Endothelial cell of umbilical vein (primary cell): ENCODE data around the gene WDTC1. TPM values are rescaled to one million over a fixed set of nuclear protein-coding genes. Genes with fewer than 3 reads are reported as not detected.

Experiments
- BruUV-seq: library from RNA; stranded (reverse); fragments of 400-500 nt; replicated peaks from 2 replicates; lab custom pipeline; 2021; lab: Mats Ljungman, UMichigan
- CTCF ChIA-PET: fragments of 300-600, 350-600 bp; sonication (Branson Sonifier 250); formaldehyde crosslinking; loops from one replicate; lab custom pipeline; 2021; ENCODE audit warnings: antibody characterized with exemption, inconsistent platforms; lab: Charles Lee
- POLR2A ChIA-PET: fragments of 300-600, 350-600 bp; sonication (Branson Sonifier 250); formaldehyde crosslinking; loops from one replicate; lab custom pipeline; 2021; ENCODE audit warnings: antibody characterized with exemption, inconsistent platforms; lab: Charles Lee
- DNase-seq: peaks from one replicate; pipeline ENCODE4 v3.0.0-alpha.2; 2011; ENCODE audit warnings: low read depth, low spot score
- FAIRE-seq: peaks from 2 replicates; lab custom pipeline; 2011; peaks lifted over from hg19 to GRCh38; lab: Jason Lieb, UNC
- H2AFZ ChIP-seq: 2 replicates; pipeline ENCODE4 v1.6.0; 2012; ENCODE audit warnings: low read depth, low read length, control low read depth, inconsistent platforms
- H3K27ac ChIP-seq: 2 replicates; pipeline ENCODE4 v1.5.1; 2011; ENCODE audit warnings: low read depth, mild to moderate bottlenecking, control low read depth, low read length, moderate library complexity; ENCODE audit not compliant: insufficient read depth
- H3K27me3 ChIP-seq, 2 experiments: 2 replicates each; pipeline versions ENCODE4 v1.6.0 to v1.6.1; 2011; ENCODE audit warnings: low read length in 2 of 2, mixed read lengths in 1 of 2; ENCODE audit not compliant: control insufficient read depth in 2 of 2, insufficient read depth in 2 of 2
- H3K36me3 ChIP-seq, 2 experiments: 2 replicates in 1 of 2; 3 replicates in 1 of 2; pipeline ENCODE4 v1.5.1; 2011; ENCODE audit warnings: low read length in 2 of 2, mild to moderate bottlenecking in 1 of 2, moderate library complexity in 1 of 2; ENCODE audit not compliant: control insufficient read depth in 2 of 2, insufficient read depth in 2 of 2; ENCODE audit errors: extremely low read depth in 1 of 2
- H3K4me1 ChIP-seq: 3 replicates; pipeline ENCODE4 v1.5.1; 2011; ENCODE audit warnings: mild to moderate bottlenecking, low read length; ENCODE audit not compliant: control insufficient read depth, insufficient read depth; ENCODE audit errors: extremely low read depth
- H3K4me2 ChIP-seq: 2 replicates; pipeline ENCODE4 v1.6.1; 2011; ENCODE audit warnings: low read length, control low read depth, mixed read lengths; ENCODE audit not compliant: insufficient read depth
- H3K4me3 ChIP-seq, 3 experiments: fragments of 200-600 bp in 1 of 3; sonication (generic), shearing (Covaris generic) in 1 of 3; replicated peaks in 1 of 3; 2 replicates each; pipeline ENCODE4 v1.5.1; 2011 to 2016; ENCODE audit warnings: control low read depth in 3 of 3, low read length in 3 of 3, mild to moderate bottlenecking in 2 of 3, inconsistent platforms in 1 of 3, low read depth in 1 of 3, moderate library complexity in 1 of 3; ENCODE audit not compliant: insufficient read depth in 1 of 3
- H3K79me2 ChIP-seq: 2 replicates; pipeline ENCODE4 v1.6.0; 2012; ENCODE audit warnings: low read length, inconsistent platforms; ENCODE audit not compliant: control insufficient read depth, insufficient read depth
- H3K9ac ChIP-seq: replicated peaks from 2 replicates; pipeline ENCODE3; 2011; ENCODE audit warnings: low read length, control low read depth; ENCODE audit not compliant: insufficient read depth; ENCODE audit errors: extremely low read depth
- H3K9me1 ChIP-seq: replicated peaks from 3 replicates; pipeline ENCODE4 v1.6.0; 2011; ENCODE audit warnings: mild to moderate bottlenecking, low read length; ENCODE audit not compliant: control insufficient read depth, insufficient read depth; ENCODE audit errors: extremely low read depth
- H3K9me3 ChIP-seq: replicated peaks from 2 replicates; pipeline ENCODE4 v1.5.1; 2012; ENCODE audit warnings: low read length, inconsistent platforms; ENCODE audit not compliant: control insufficient read depth, insufficient read depth
- H4K20me1 ChIP-seq: replicated peaks from 2 replicates; pipeline ENCODE3; 2011; ENCODE audit warnings: mild to moderate bottlenecking, low read length; ENCODE audit not compliant: control insufficient read depth, insufficient read depth; ENCODE audit errors: extremely low read depth
- CTCF ChIP-seq, 2 donors: IDR thresholded peaks; 1 replicate in 1 of 2; 2 replicates in 1 of 2; pipeline ENCODE4 v1.5.1; 2011; ENCODE audit warnings: low read length in 2 of 2, mild to moderate bottlenecking in 2 of 2, moderate library complexity in 2 of 2, control low read depth in 1 of 2, inconsistent platforms in 1 of 2, low read depth in 1 of 2; ENCODE audit not compliant: insufficient read depth in 1 of 2; ENCODE audit errors: extremely low read depth in 1 of 2
- JUN ChIP-seq: IDR thresholded peaks from 2 replicates; pipeline ENCODE4 v1.6.1; 2011; ENCODE audit warnings: borderline replicate concordance, low read depth; ENCODE audit not compliant: insufficient read length, insufficient read depth
- dilution Hi-C: fragments of 300-500 bp; cut with MboI; formaldehyde crosslinking; loops from one replicate; pipeline ENCODE4 v1.15.0; 2019; ENCODE audit warnings: low sequenced_read_pairs; ENCODE audit not compliant: extremely low pct_ligation_motif_present
- intact Hi-C: fragments of 100-400 bp; cut with micrococcal nuclease; formaldehyde crosslinking; loops from one replicate; pipeline ENCODE4 v1.10.0; 2022
- polyA plus RNA-seq, 4 experiments: library from polyadenylated mRNA; depleted of rRNA in 3 of 4; stranded (reverse) in 3 of 4; unstranded in 1 of 4; fragments of >200 nt; gene quantifications; 2 replicates each; pipeline versions ENCODE4 v1.2.1 to v1.2.3, GENCODE V29; 2011 to 2012; ENCODE audit warnings: missing spikeins in 1 of 4
- small RNA-seq: library from RNA; depleted of rRNA; stranded (forward); fragments of <200 nt; gene quantifications from one replicate; pipeline ENCODE3, GENCODE V24; 2012; ENCODE audit warnings: low replicate concordance, low read depth; ENCODE audit not compliant: insufficient read depth, insufficient read length
- total RNA-seq: library from RNA; stranded (reverse); gene quantifications from 2 replicates; pipeline ENCODE4 v1.2.3, GENCODE V29; 2021

WDTC1 gene
- total and polyA plus RNA-seq, 2 donors (not counting 3 experiments of a cell fraction or from before 2014, with no cell fraction given): 15.4 to 27.6 TPM

- no peaks in the 10 kb centered on the region for H4K20me1 ChIP-seq
- intact Hi-C loops: loop anchor here (1.0 kb wide), 4 partner anchors 8 to 249 kb away; no protein-coding TSS in a partner anchor
- peaks cover 0 to 4% of the 10 kb centered on the region in 2 experiments for H3K36me3 ChIP-seq
- H3K9me1 ChIP-seq: no peaks in the 10 kb centered on the region
- peak overlapping the region; percentile 44 for H2AFZ ChIP-seq
- H3K9ac ChIP-seq: no peak overlapping the region
- H3K27me3 ChIP-seq: no peaks in the 10 kb centered on the region
- no peaks in the 10 kb centered on the region for H3K9me3 ChIP-seq
- H3K27ac ChIP-seq: no peak overlapping the region
- no peaks in the 10 kb centered on the region for H3K4me1 ChIP-seq
- H3K79me2 ChIP-seq: no peaks in the 10 kb centered on the region
- H3K4me2 ChIP-seq: no peak overlapping the region
- dilution Hi-C loops: no loop called here
- peak; percentile 88 for FAIRE-seq
- ChIA-PET POLR2A (no interaction called here), CTCF (interaction anchor here (0.7 to 5.5 kb wide), 27 partner anchors 8 to 306 kb away, joined by 3 to 54 read pairs (median 5); partner anchors contain the start of genes CD164L2, FCN3, GPR3 and MAP3K6)
- TF ChIP-seq CTCF (IDR thresholded peaks at IDR 0.05; ENCODE audit: extremely low read depth in 1 of 2, insufficient read depth in 1 of 2, low read depth in 1 of 2, low read length in 2 of 2) (peak; percentile 90 to 99), JUN (no peak)
- H3K4me3 ChIP-seq: no peak overlapping the region
- BruUV-seq: no TSS peak
- peak; percentile 57 for DNase-seq
Measured at GRCh38 chr1:27357281-27358037, 123.0 kb downstream of the WDTC1 start.

Small RNA genes lying within 50 kb of the gene (small RNA-seq; reads per million reads assigned to genes)
- not detected for gene RF00019
- not detected for gene RNU6-48P
- not detected for gene SNRPEP7

Other genes with a start within 250 kb of the WDTC1 start
- gene TRNP1, start 240.9 kb upstream of the WDTC1 start, total RNA-seq: 5.9 and 10.3 TPM in 2 replicates
- gene TRNP1, start 240.9 kb upstream of the WDTC1 start, polyA plus RNA-seq: 14.6 and 20.5 TPM in 2 replicates
- gene TENT5B, start 221.8 kb upstream of the WDTC1 start, total RNA-seq: 0.73 and 0.88 TPM in 2 replicates
- 0.86 and 0.99 TPM in 2 replicates for gene TENT5B, start 221.8 kb upstream of the WDTC1 start, polyA plus RNA-seq
- 59.2 and 60.5 TPM in 2 replicates for gene SLC9A1, start 79.5 kb upstream of the WDTC1 start, total RNA-seq
- 22.8 and 23.7 TPM in 2 replicates for gene SLC9A1, start 79.5 kb upstream of the WDTC1 start, polyA plus RNA-seq
- 43.1 and 45.8 TPM in 2 replicates for gene TMEM222, start 87.5 kb downstream of the WDTC1 start, total RNA-seq
- gene TMEM222, start 87.5 kb downstream of the WDTC1 start, polyA plus RNA-seq: 76.1 and 103 TPM in 2 replicates
- not detected in 2 replicates for gene SYTL1, start 107.4 kb downstream of the WDTC1 start, total RNA-seq
- gene SYTL1, start 107.4 kb downstream of the WDTC1 start, polyA plus RNA-seq: 0.04 and 0.29 TPM in 2 replicates
- 12.4 and 18.5 TPM in 2 replicates for gene MAP3K6, start 132.3 kb downstream of the WDTC1 start, total RNA-seq
- 9.9 and 12.7 TPM in 2 replicates for gene MAP3K6, start 132.3 kb downstream of the WDTC1 start, polyA plus RNA-seq
- not detected in 2 replicates for gene FCN3, start 140.2 kb downstream of the WDTC1 start, total RNA-seq
- 0.15 and 0.25 TPM in 2 replicates for gene FCN3, start 140.2 kb downstream of the WDTC1 start, polyA plus RNA-seq
- gene CD164L2, start 148.7 kb downstream of the WDTC1 start, total RNA-seq: not detected in 2 replicates
- gene CD164L2, start 148.7 kb downstream of the WDTC1 start, polyA plus RNA-seq: not detected in 2 replicates
- gene GPR3, start 158.0 kb downstream of the WDTC1 start, total RNA-seq: 1.8 and 2.4 TPM in 2 replicates
- gene GPR3, start 158.0 kb downstream of the WDTC1 start, polyA plus RNA-seq: 1.8 and 2.2 TPM in 2 replicates